Astrocyte (in vitro differentiated cells and primary cell): ENCODE data around the gene LMTK2.

ENCODE experiments used
- CTCF ChIP-seq: IDR thresholded peaks from 2 replicates; pipeline ENCODE4 v1.5.1; 2011; ENCODE audit warnings: low read depth, mild to moderate bottlenecking, inconsistent platforms, low read length, moderate library complexity; ENCODE audit not compliant: insufficient read depth
- EZH2 ChIP-seq: IDR thresholded peaks from 2 replicates; pipeline ENCODE4 v1.6.1; 2012; ENCODE audit warnings: mild to moderate bottlenecking, low read length, inconsistent platforms; ENCODE audit not compliant: insufficient read depth

- TF ChIP-seq CTCF, result no peak
- no peak for TF ChIP-seq EZH2
Measured at GRCh38 chr7:98236355-98237185, 129.9 kb downstream of the LMTK2 start.
